Right lobe of liver (tissue), 6 donors: ENCODE data around the gene NUTM2D. TPM values are rescaled to one million over a fixed set of nuclear protein-coding genes. Genes with fewer than 3 reads are reported as not detected.
A peak's percentile ranks its signal among the peaks of the same experiment; 100 is the strongest.
"Not testable (repeated sequence)": the region's sequence is repeated elsewhere in the genome, so short reads cannot be mapped to it uniquely, and the experiment has no call there.

Experiments used
- ATAC-seq, 4 donors: fragments of 200-7000 bp; cut with Tn5 transposase; one replicate each; pipeline ENCODE4 v1.9.1; 2020; ENCODE audit warnings: mild to moderate bottlenecking in 4 of 4, moderate library complexity in 4 of 4
- DNase-seq, 3 donors: peaks; one replicate each; pipeline ENCODE4 v3.0.0-alpha.2; 2020
- H3K27ac ChIP-seq, 3 donors: fragments of 200-600 bp; one replicate each; pipeline ENCODE4 v1.8.0; 2022
- H3K27me3 ChIP-seq, 2 donors: fragments of 200-600 bp; one replicate each; pipeline ENCODE4 v1.8.0; 2022
- H3K36me3 ChIP-seq, 4 donors: fragments of 200-600 bp; sonication (generic) in 1 of 4; one replicate each; pipeline versions ENCODE4 v1.5.1 to v1.8.0; 2017 to 2022; ENCODE audit warnings: control low read depth in 1 of 4
- H3K4me1 ChIP-seq, 4 donors: fragments of 200-600 bp; sonication (generic) in 1 of 4; one replicate each; pipeline versions ENCODE4 v1.5.1 to v1.8.0; 2017 to 2022; ENCODE audit warnings: control low read depth in 1 of 4
- H3K4me3 ChIP-seq, 3 donors: fragments of 200-600 bp; one replicate each; pipeline ENCODE4 v1.8.0; 2022
- H3K9me3 ChIP-seq, 4 donors: fragments of 200-600 bp; sonication (generic) in 1 of 4; one replicate each; pipeline versions ENCODE4 v1.5.1 to v1.8.0; 2017 to 2022; ENCODE audit warnings: control low read depth in 1 of 4
- WGBS: methylation state at CpG from one replicate; pipeline ENCODE4 v1.1.6; 2018; ENCODE audit warnings: low coverage, low lambda C conversion rate; ENCODE audit not compliant: insufficient coverage; ENCODE audit errors: missing lambda C conversion rate; 5-methylcytosine and 5-hydroxymethylcytosine counted together
- intact Hi-C, 2 donors: fragments of 100-400 bp; cut with DNase I; formaldehyde crosslinking; loops; one replicate each; pipeline versions ENCODE4 v1.11.2 to v1.14.1; 2022
- long read RNA-seq: library from polyadenylated mRNA; unstranded; transcript quantifications from one replicate; pipeline ENCODE4 v2.0.0, GENCODE V29; 2019
- total RNA-seq, 6 experiments: library from RNA; depleted of rRNA in 2 of 6; stranded (reverse); fragments of >200 nt in 2 of 6; fragmentation: NEBNext Ultra II Directional in 3 of 6; extraction: Animal tissue kit (Norgen Biotek cat#: 25700) in 3 of 6; gene quantifications; one replicate each; pipeline versions ENCODE4 v1.1.0 to v1.2.4, GENCODE V29; 2016 to 2023
- donor health status: DM: no; HTN: yes; CAD: no.
- donor health status: DM: no; HTN: no; CAD: no.
- donor health status: DM: no; HTN: no; CAD: no.
- donor health status: DM: no; HTN: yes; CAD: no.
- donor health status: DM: no; HTN: yes; CAD: no.

NUTM2D gene
- total RNA-seq: 1 to 10 TPM; 1.4 to 3.6 (median 1.9) TPM
- long read RNA-seq: 0 reads

DNA sequence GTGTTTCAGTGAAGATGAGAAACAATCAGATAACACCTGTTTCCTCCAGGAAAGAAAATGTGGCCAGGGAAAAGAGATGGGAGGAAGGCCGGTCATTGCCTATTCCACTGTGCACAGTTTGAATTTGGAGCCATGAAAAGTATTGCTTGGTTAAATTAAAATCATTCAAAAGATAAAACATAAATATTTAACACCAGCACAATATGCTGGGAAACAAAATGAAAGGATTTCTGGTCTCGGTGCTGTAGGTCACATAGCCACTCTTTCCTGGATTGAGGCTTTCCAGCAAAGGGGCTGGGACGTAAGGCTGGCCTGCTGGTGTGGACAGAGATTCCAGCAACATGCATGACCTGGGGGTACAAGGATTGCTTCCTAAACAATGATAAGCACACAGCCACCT lies at the start of gene NUTM2D:
Gene NUTM2D (plus strand): TSS at position 301 of the 400 bp plus-strand sequence. CDS start 522 bp downstream, outside the sequence.
- no CpG with 5 or more reads among the region's 3 CpGs for WGBS
- H3K4me1 ChIP-seq, H3K4me3 ChIP-seq, H3K36me3 ChIP-seq, H3K27me3 ChIP-seq, H3K9me3 ChIP-seq, H3K27ac ChIP-seq, intact Hi-C loops, ATAC-seq, DNase-seq: not testable (repeated sequence)

DNA sequence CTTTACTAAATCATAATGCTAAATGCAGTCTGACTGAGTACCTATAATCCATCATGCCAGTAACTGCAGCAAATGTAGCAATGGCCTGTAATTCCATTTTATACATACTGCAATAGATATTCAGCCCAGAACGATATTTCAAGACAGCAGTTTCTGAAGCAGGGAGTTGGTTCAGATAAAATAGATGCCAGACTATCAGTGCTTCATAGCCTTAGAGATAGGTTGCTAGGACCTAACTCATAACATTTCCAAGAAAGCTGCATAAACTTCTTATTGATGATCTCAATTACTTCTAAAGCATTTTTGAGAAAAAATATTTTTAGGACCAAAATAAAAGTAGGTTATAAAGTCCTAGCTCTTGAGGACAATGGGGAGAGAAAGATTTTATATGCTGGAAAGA lies 48.8 kb upstream of the NUTM2D start:
- H3K36me3 ChIP-seq, intact Hi-C loops, H3K4me1 ChIP-seq, DNase-seq, H3K27ac ChIP-seq, H3K27me3 ChIP-seq, H3K4me3 ChIP-seq, H3K9me3 ChIP-seq, ATAC-seq: not testable (repeated sequence)
- 86% methylated on average over 1 of the region's 1 CpG for WGBS

DNA sequence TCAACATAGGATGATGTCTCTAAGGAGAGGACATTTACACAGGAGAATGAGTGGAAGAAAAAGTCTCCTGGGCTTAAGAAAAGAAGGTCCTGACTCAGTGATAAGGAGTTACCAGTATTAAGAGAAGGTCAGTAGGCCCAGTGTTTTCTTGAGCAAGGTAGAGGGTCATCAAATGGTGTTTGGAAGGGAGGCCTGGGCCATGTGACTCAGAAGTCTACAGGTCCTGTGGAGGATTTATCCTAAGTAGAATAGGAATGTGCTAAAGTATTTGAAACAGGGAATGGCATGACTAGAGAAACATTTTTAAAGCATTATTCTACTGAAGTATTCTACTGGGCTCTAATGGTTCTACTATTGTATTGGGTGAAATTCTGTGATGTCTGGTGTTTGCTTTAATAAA lies 47.9 kb upstream of the NUTM2D start:
- H3K36me3 ChIP-seq, H3K27me3 ChIP-seq, intact Hi-C loops, H3K4me3 ChIP-seq, DNase-seq, H3K27ac ChIP-seq, H3K4me1 ChIP-seq, H3K9me3 ChIP-seq, ATAC-seq: not testable (repeated sequence)

GRCh38 chr10:87311521-87311920 lies 46.0 kb upstream of the NUTM2D start:
- H3K4me1 ChIP-seq, H3K27ac ChIP-seq, H3K4me3 ChIP-seq, DNase-seq, intact Hi-C loops, H3K36me3 ChIP-seq, H3K9me3 ChIP-seq, H3K27me3 ChIP-seq: not testable (repeated sequence)
- 89% methylated on average over 1 of the region's 1 CpG for WGBS
- ATAC-seq: peak in 3 of 4 donors; percentile 62 to 75 (median 72)

- DNase-seq, H3K36me3 ChIP-seq, H3K9me3 ChIP-seq, H3K4me1 ChIP-seq, H3K27ac ChIP-seq, intact Hi-C loops, H3K27me3 ChIP-seq, H3K4me3 ChIP-seq: not testable (repeated sequence)
- 62% methylated on average over 3 of the region's 3 CpGs for WGBS
- ATAC-seq: peak in 1 of 4 donors; percentile 19
Observed at GRCh38 chr10:87313649-87314359, 43.7 kb upstream of the NUTM2D start.

- H3K4me3 ChIP-seq, intact Hi-C loops, H3K9me3 ChIP-seq, DNase-seq, H3K27me3 ChIP-seq, H3K36me3 ChIP-seq, H3K4me1 ChIP-seq, H3K27ac ChIP-seq: not testable (repeated sequence)
- WGBS: 33% methylated on average over 1 of the region's 4 CpGs
- ATAC-seq: peak in 2 of 4 donors; percentile 12 to 18
Observed at GRCh38 chr10:87314360-87314973, 43.1 kb upstream of the NUTM2D start.

DNA sequence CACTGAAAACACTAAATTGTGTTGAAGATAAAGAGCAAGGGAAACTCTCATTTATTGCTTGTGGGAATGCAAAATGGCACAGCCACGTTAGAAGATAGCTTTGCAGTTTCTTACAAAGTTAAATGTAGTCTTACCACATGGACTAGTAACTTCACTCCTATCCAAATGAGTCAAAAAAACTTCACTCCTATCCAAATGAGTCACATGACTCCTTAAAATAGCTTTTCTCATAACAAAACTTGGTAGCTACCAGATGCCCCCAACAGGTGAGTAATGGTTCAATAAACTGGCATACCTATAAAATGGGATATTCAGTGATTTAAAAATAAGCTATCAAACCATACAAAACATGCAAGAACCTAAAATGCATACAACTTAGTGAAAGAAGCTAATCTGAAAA lies 36.0 kb upstream of the NUTM2D start:
- DNase-seq, H3K27ac ChIP-seq, H3K9me3 ChIP-seq, H3K36me3 ChIP-seq, ATAC-seq, H3K4me3 ChIP-seq, H3K4me1 ChIP-seq, H3K27me3 ChIP-seq, intact Hi-C loops: not testable (repeated sequence)
- no CpG with 5 or more reads among the region's 1 CpG for WGBS

DNA sequence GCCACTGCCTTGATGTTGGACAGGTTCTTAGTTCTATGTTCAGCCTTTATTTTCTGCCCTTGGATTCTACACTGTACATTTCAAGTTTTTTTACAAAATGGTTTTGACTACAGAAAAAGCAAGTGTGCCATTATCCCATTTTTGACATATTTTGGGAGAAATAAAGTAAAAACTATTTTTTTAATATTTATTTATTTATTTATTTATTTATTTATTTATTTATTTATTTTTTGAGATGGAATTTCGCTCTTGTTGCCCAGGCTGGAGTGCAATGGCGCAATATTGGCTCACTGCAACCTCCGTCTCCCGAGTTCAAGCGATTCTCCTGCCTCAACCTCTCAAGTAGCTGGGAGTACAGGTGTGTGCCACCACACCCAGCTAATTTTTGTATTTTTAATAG lies 33.0 kb upstream of the NUTM2D start:
- H3K4me3 ChIP-seq, H3K4me1 ChIP-seq, H3K27ac ChIP-seq, ATAC-seq, H3K27me3 ChIP-seq, intact Hi-C loops, H3K9me3 ChIP-seq, DNase-seq, H3K36me3 ChIP-seq: not testable (repeated sequence)
- WGBS: 90% methylated on average over 3 of the region's 5 CpGs

DNA sequence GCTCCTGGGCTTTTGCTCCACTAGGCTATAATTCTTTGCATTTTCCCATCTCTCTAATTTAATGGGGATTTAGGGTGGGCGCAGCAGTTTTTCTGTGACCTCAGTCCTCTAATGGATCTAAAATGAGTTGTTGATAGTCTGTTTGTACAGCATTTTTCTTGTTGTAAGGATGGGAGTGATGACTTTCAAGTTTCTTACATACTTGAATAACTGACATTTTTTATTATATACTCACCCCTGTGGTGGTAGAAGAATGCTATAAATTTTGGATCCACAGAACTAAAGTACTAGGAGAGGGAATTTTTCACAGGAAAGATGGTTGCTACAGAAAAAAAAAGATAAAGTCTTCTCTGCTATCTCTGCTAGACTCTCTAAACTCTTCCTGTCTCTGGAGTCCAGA lies 29.6 kb upstream of the NUTM2D start:
- WGBS: 91% methylated on average over 1 of the region's 1 CpG
- H3K4me1 ChIP-seq, H3K9me3 ChIP-seq, ATAC-seq, H3K27ac ChIP-seq, DNase-seq, intact Hi-C loops, H3K36me3 ChIP-seq, H3K27me3 ChIP-seq, H3K4me3 ChIP-seq: not testable (repeated sequence)

DNA sequence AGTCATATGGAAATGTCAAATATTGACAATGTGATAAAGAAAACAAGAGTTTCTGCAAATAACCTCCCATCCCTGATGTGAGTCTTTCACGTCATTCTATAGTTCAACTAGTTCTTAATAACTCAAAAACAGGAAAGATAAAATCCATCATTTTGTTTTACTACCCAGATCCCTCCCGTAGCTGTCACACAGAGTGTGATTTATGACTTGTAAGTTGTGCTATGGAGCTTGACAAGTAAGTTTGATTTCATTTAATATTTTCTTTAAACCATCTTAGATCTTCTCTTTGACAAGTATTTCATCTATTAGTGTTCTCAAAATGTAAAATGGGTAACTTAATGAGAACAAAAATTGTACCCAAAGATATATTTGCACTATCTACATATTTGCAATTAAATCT lies 28.4 kb upstream of the NUTM2D start:
- H3K27ac ChIP-seq, ATAC-seq, H3K36me3 ChIP-seq, H3K4me1 ChIP-seq, H3K27me3 ChIP-seq, intact Hi-C loops, H3K4me3 ChIP-seq, DNase-seq, H3K9me3 ChIP-seq: not testable (repeated sequence)
- 65% methylated on average over 2 of the region's 2 CpGs for WGBS

DNA sequence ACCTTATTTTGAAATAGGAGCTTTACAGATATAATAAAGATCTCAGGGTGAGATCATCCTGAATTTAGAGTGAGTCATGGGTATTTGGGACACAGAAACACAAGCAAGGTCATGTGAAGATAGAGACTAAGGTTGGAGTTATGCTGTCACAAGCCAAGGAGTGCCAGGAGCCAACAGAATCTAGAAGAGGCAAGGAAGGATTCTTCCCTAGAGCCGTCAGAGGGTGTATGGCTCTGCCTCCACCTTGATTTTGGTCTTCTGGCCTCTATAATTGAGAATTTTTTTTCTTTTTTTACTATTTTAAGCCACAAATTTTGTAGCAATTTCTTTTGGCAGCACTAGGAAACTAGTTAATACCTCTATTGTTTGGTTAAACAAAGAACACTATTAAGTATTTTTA lies 24.9 kb upstream of the NUTM2D start:
- WGBS: 78% methylated on average over 1 of the region's 1 CpG
- H3K4me1 ChIP-seq, H3K9me3 ChIP-seq, H3K4me3 ChIP-seq, H3K27ac ChIP-seq, ATAC-seq, DNase-seq, H3K27me3 ChIP-seq, H3K36me3 ChIP-seq, intact Hi-C loops: not testable (repeated sequence)

GRCh38 chr10:87340411-87340810 lies 17.1 kb upstream of the NUTM2D start:
- intact Hi-C loops, H3K27me3 ChIP-seq, H3K4me3 ChIP-seq, H3K9me3 ChIP-seq, ATAC-seq, H3K27ac ChIP-seq, H3K36me3 ChIP-seq, DNase-seq: not testable (repeated sequence)
- 71% methylated on average over 3 of the region's 3 CpGs for WGBS
- H3K4me1 ChIP-seq: peaks cover 0 to 11% (median 0%) of the 10 kb centered on the region in 4 donors
